ENCODE results near the gene SLC1A5. TPM values are rescaled to one million over a fixed set of nuclear protein-coding genes. Genes with fewer than 3 reads are reported as not detected.
A peak's percentile ranks its signal among the peaks of the same experiment; 100 is the strongest.
"Not testable (repeated sequence)": the region's sequence is repeated elsewhere in the genome, so short reads cannot be mapped to it uniquely, and the experiment has no call there.

SLC1A5 gene
- total and polyA plus RNA-seq, 3 donors from 2014 or later: 58.1 to 91.0 (median 69.9) TPM

DNA sequence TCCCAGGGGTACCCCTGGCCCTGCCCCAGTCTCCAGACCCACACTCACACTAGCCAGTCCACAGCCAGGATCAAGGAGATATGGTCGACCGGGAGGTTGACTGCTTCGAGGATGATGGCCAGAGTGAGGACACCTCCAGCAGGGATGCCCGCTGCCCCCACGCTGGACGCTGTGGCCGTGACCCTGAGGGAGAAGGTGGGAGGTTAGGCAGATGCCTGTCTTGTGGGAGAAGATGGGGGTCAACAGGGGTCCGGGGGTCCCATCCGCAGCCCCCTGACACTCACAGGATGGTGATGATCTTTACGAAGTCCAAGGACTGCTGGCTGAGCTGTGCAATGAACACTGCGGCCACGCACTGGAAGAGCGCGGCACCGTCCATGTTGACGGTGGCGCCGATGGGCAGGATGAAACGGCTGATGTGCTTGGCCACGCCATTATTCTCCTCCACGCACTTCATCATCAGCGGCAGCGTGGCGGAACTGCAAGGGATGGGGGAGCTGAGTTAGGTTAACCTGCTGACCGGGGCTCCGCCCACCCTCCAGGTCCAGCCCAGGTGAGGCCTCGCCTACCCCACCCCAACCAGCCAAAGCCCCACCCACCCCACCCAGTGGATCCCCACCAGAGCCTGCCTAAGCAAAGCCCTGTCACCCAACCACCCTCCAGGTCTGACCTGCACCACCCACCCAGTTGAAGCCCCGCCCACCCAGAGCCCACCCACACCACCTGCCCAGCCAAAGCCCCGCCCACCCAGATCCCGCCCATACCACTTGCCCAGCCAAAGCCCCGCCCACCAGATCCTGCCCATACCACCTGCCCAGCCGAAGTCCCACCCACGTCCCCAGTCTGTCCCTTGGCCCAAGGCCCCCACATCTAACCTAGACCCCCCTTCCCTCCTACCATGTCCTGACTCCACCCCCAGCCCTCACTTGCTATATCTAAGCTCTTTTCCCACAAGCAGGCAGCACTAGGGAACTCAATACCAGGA lies 11.2 kb downstream of the SLC1A5 start:
- intact Hi-C loops (cut with DNase I; ENCODE audit: low total_unique reads): no loop called here

DNA sequence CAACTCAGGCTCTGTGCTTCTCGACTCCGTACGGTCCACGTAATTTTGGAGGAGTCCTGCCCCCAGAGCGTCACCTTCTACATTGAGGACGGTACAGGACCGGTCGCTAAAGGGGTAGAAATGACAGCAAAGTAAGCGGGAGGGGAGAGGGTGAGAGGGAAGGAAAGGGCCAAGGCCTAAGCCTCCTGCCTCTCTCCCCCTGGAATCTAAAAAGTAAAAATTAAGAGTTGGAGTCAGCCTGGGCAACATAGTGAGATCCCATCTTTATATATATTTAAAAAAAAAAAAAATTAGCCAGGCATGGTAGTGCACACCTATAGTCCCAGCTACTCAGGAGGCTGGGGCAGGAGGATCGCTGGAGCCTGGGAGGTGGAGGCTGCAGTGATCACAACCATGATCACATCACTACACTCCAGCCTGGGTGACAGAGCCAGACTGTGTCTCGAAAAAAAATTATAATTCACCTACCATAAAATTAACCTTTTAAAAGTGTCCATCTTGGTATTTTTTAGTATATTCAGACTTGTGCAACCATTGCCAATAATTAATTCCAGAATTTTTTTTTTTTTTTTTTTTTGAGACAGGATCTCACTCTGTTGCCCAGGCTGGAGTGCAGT lies 12.6 kb downstream of the SLC1A5 start:
- WGBS, 2 donors: 74 to 91% methylated on average over 7 to 11 of the region's 11 CpGs
- Histone ChIP-seq H3K4me3 (no peak overlapping the region), H3K27ac (no peak overlapping the region), H3K9me3 (no peaks in the 10 kb centered on the region), H3K4me1 (no peaks in the 10 kb centered on the region), H3K27me3 (no peaks in the 10 kb centered on the region), H3K36me3 (ENCODE audit: low read depth, missing control alignments) (no peaks in the 10 kb centered on the region)
- DNase-seq: no peak
- intact Hi-C loops (cut with DNase I; ENCODE audit: low total_unique reads): no loop called here
- TF ChIP-seq, protein P1, sequence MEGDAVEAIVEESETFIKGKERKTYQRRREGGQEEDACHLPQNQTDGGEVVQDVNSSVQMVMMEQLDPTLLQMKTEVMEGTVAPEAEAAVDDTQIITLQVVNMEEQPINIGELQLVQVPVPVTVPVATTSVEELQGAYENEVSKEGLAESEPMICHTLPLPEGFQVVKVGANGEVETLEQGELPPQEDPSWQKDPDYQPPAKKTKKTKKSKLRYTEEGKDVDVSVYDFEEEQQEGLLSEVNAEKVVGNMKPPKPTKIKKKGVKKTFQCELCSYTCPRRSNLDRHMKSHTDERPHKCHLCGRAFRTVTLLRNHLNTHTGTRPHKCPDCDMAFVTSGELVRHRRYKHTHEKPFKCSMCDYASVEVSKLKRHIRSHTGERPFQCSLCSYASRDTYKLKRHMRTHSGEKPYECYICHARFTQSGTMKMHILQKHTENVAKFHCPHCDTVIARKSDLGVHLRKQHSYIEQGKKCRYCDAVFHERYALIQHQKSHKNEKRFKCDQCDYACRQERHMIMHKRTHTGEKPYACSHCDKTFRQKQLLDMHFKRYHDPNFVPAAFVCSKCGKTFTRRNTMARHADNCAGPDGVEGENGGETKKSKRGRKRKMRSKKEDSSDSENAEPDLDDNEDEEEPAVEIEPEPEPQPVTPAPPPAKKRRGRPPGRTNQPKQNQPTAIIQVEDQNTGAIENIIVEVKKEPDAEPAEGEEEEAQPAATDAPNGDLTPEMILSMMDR (IDR thresholded peaks at IDR 0.05): no peak
- no peak for TF ChIP-seq POLR2A (IDR thresholded peaks at IDR 0.05)

More for the DNA sequence above, 11.2 kb downstream of the SLC1A5 start:
- no peak overlapping the region for H3K27ac ChIP-seq
- H3K9me3 ChIP-seq: no peaks in the 10 kb centered on the region
- H3K36me3 ChIP-seq (ENCODE audit: low read depth, missing control alignments): no peaks in the 10 kb centered on the region
- no peak overlapping the region for H3K4me3 ChIP-seq
- no peak for TF ChIP-seq POLR2A (IDR thresholded peaks at IDR 0.05)
- no peaks in the 10 kb centered on the region for H3K27me3 ChIP-seq
- no peaks in the 10 kb centered on the region for H3K4me1 ChIP-seq
- 65 to 78% methylated on average over 29 to 30 of the region's 33 CpGs for WGBS, 2 donors
- peak; percentile 26 for DNase-seq

GRCh38 chr19:46773018-46773399 lies 15.4 kb downstream of the SLC1A5 start:
- Histone ChIP-seq H3K9me3 (no peaks in the 10 kb centered on the region), H3K27me3 (no peaks in the 10 kb centered on the region), H3K36me3 (ENCODE audit: low read depth, missing control alignments) (no peaks in the 10 kb centered on the region), H3K27ac (no peak overlapping the region), H3K4me1 (peaks cover 10% of the 10 kb centered on the region), H3K4me3 (no peak overlapping the region)
- intact Hi-C loops (cut with DNase I; ENCODE audit: low total_unique reads): no loop called here
- no peak for TF ChIP-seq POLR2A (IDR thresholded peaks at IDR 0.05)
- TF ChIP-seq, protein P1 (IDR thresholded peaks at IDR 0.05): no peak
- WGBS, 2 donors: 68 to 77% methylated on average over 7 of the region's 7 CpGs
- no peak for DNase-seq

DNA sequence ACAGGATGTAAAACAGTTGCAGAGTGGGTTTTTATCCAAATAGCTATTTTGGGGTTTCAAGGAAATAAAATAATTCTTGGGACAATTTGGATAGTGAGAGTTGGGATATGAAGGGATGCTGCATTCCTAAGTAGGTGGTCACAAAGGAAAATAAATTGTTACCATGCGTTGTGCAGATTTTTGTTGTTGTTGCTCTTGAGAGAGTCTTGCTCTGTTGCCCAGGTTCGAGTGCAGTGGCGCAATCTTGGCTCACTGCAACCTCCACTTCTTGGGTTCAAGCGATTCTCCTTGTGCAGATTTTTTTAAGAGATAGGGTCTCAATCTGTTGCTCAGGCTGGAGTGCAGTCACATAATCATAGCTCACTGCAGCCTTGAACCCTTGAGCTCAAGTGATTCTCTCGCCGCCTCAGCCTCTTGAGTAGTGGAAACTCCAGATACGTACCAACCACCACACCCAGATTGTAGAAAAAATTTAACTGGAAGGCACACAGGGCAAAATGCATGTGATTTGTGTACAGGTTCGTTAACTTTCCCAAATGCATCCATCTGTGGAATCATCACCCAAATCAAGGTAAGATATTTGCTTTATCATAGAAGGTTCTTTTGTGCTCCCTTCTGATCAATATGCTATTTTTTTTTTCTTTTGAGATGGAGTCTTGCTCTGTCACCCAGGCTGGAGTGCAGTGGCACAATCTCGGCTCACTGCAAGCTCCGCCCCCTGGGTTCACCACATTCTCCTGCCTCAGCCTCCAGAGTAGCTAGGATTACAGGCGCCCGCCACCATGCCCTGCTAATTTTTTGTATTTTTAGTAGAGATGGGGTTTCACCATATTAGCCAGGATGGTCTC lies 16.0 kb downstream of the SLC1A5 start:
- Histone ChIP-seq H3K27me3 (no peaks in the 10 kb centered on the region), H3K4me3 (no peak overlapping the region), H3K9me3 (no peaks in the 10 kb centered on the region), H3K27ac (no peak overlapping the region), H3K36me3 (ENCODE audit: low read depth, missing control alignments) (no peaks in the 10 kb centered on the region), H3K4me1 (peaks cover 10% of the 10 kb centered on the region)
- no peak for TF ChIP-seq POLR2A (IDR thresholded peaks at IDR 0.05)
- TF ChIP-seq, protein P1 (IDR thresholded peaks at IDR 0.05): no peak
- DNase-seq: no peak
- 84 to 90% methylated on average over 11 to 12 of the region's 12 CpGs for WGBS, 2 donors
- intact Hi-C loops (cut with DNase I; ENCODE audit: low total_unique reads): no loop called here

GRCh38 chr19:46768746-46769145 lies 19.6 kb downstream of the SLC1A5 start:
- H3K4me1 ChIP-seq: peaks cover 16% of the 10 kb centered on the region
- peak; percentile 60 for DNase-seq
- H3K4me3 ChIP-seq; intact Hi-C loops (cut with DNase I; ENCODE audit: low total_unique reads); H3K9me3 ChIP-seq; H3K27me3 ChIP-seq; H3K36me3 ChIP-seq (ENCODE audit: low read depth, missing control alignments): not testable (repeated sequence)
- peak overlapping the region; percentile 42 to 69 for H3K27ac ChIP-seq
- 0 to 34% methylated on average over 2 to 4 of the region's 4 CpGs for WGBS, 2 donors

Measured in testis (tissue), 3 donors.